Body of pancreas (tissue), 4 donors: ENCODE results near the gene ANAPC5.

Experiments
- POLR2A ChIP-seq, 3 donors: fragments of 450-650 bp; IDR thresholded peaks; one replicate each; pipeline ENCODE4 v1.6.1; 2016; ENCODE audit warnings: antibody characterized with exemption in 3 of 3, mild to moderate bottlenecking in 2 of 3
- TF ChIP-seq, protein P1 (sequence below), 7 experiments: fragments of 450-650 bp in 4 of 7; fragments of 200-600 bp in 3 of 7; sonication (generic) in 3 of 7; IDR thresholded peaks; one replicate each; pipeline ENCODE4 v1.5.1; 2016 to 2019; ENCODE audit warnings: antibody characterized with exemption in 7 of 7

DNA sequence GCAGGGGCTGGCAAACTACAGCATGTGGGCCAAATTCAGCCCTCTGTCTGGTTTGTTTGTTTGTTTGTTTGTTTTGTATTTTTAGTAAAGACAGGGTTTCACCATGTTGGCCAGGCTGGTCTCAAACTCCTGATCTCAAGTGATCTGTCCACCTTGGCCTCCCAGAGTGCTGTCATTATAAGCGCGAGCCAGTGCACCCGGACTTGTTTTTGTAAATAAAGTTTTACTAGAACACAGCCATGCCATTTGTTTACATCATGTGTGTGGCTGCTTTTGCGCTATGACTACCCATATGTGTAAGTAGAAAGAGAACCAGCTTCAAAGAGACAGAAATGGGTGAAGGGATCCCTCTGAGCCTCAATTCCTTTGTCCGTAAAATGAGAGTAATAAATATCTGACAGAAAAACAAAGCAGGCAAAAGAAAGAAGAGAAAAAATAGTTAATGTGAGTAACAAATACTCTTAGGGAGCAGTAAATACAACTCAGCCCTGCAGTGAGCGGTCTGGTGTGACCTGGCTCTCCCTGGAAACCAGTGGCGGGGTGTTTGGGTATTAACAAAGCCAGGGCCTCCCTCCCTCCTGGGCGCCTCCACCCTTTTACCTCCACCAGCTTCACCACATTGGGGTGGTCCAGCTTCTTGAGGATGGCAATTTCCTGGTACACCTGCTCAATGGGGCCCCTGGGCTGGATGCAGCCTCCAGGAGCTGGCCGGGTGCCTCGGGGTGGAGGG lies 88.8 kb downstream of the ANAPC5 start:
- no peak for TF ChIP-seq POLR2A (IDR thresholded peaks at IDR 0.05)
- TF ChIP-seq, protein P1, sequence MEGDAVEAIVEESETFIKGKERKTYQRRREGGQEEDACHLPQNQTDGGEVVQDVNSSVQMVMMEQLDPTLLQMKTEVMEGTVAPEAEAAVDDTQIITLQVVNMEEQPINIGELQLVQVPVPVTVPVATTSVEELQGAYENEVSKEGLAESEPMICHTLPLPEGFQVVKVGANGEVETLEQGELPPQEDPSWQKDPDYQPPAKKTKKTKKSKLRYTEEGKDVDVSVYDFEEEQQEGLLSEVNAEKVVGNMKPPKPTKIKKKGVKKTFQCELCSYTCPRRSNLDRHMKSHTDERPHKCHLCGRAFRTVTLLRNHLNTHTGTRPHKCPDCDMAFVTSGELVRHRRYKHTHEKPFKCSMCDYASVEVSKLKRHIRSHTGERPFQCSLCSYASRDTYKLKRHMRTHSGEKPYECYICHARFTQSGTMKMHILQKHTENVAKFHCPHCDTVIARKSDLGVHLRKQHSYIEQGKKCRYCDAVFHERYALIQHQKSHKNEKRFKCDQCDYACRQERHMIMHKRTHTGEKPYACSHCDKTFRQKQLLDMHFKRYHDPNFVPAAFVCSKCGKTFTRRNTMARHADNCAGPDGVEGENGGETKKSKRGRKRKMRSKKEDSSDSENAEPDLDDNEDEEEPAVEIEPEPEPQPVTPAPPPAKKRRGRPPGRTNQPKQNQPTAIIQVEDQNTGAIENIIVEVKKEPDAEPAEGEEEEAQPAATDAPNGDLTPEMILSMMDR (IDR thresholded peaks at IDR 0.05), result no peak
